ENCODE measurements around the gene TOM1.

Gene TOM1

DNA sequence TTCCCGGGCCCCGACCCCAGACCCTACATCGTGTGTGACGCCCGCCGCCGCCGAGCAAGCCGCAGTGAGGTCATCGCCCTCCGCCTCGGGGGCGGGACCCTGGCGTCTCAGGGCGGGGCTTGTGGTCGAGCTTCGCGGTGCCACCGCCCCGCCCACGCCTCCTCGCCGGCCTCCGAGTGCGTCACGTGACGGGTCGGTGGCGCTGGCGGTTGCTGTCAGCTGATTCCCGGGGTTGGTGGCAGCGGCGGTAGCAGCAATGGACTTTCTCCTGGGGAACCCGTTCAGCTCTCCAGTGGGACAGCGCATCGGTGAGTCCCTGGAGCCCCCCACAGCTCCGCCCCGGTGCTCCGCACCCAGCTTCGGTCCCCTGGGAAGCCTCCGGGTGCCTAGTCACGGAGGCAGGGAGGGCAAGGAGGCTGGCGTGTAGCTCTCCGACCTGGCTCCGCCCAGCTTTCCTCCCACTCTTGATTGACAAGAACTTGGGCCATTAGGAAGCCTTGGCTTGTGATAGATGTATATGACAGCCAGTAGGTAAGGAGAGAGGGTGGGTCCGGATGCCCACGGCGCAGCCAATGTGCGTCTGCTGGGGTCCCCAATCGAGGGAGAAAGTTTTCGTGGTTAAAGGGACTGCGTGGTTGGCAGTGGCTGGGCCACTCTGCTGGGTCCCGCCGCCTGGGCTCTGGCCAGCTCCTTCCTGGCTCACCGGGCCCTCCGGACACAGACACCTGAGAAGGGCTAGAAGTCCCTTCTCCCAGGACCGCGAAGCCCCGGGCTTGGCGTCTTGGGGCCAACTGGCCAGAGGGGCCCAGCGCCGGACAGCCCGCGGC is at the start of gene TOM1:
Gene TOM1 (plus strand): TSS at position 222 of the 827 bp plus-strand sequence. CDS start 35 bp downstream, at position 257.
- DNase-seq = peak; percentile 99

DNA sequence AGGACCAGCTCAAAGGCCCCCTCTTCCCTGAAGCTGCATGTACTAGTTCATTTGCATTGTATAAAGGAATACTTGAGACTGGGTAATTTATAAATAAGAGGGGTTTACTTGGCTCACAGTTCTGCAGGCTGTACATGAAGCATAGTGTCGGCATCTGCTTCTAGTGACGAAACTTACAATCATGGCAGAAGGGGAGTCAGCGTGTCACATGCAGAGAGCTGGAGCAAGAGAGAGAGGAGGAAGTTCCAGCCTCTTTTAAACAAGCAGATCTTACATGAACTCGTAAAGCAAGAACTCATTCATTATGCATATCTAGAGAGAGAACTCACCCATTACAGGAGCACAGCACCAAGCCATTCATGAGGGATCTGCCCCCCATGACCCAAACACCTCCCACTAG is 49.5 kb upstream of the TOM1 start:
- no peak for DNase-seq

DNA sequence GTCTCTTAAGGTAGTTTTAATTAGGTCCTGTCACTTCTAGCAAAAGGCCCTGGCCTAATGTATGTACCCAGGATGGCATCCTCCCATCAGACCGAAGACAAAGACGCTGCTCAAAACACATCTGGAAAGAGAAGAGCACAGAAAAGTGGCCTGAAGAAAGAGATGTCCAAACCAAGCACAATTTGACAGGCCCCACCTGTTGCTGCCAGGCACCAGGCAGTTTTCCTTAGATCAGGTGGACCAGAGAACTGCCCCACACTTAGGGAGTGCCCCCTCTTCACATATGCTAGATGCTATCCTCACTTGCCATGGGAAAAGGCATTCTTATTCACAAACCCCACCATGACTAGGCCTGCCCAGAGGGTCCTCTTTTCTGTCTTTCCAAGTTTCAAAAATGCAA is 45.7 kb upstream of the TOM1 start:
- no peak for DNase-seq

DNA sequence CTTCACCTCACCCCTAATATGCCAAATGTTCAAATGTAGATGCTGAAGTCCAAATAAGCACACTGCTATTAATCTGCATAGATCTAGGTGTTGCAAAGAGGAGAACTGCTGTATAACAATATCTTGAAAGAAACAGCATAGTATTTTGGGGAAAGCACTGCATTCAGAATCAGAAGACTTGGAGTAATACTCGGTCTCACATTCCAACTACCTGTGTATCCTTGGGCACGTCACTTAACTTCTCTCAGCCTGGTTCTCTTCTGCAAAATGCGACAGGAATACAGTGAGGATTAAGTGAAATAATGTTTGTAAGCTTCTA is 42.7 kb upstream of the TOM1 start:
- no peak for DNase-seq

DNA sequence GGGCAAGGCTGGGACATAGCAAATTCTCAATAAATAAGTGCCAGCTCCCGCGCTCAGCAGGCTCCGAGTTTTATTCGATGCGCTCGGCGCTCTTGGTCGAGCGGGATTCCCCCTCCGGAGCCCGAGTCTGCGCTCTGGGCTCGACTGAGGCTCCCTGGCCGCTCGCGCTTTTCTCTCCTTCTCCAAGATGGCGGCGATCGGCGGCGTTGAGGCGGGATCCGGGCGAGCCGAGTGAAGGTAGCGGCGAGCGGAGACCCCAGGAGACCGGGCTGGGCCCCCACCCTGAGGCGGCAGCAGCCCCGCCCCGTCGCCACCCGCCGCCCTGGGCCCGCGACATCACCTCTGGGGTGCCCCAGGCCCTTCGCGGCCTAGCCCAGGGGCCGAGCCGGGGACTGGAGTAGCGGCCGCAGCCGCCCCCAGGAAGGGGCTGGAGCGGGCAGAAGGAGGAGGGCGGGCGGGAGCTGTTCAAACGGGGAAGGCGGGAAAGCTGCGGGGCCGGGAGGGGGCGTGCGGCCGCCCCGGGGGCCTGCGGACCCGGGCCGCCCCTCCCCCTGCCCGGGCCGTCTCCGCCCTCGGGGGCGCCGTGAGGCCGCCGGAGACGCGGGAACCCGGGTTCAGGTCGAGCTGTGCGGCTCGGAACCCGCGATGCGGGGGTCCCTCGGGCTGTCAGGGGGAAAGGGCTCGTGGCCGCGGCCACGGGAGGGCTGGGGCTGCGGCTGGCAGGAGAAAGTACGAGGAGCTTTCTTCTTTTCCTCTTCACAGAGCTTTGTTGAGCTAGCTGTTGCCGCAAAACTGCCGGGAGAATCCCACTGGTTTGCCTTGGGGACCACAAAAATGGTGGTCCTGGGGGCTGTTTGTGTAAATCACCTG is 42.1 kb upstream of the TOM1 start, which contains the start of gene HMGXB4:
Gene HMGXB4 (plus strand): TSS at position 173 of the 870 bp plus-strand sequence. CDS start 4,898 bp downstream, outside the sequence.
- DNase-seq = peak; percentile 91

DNA sequence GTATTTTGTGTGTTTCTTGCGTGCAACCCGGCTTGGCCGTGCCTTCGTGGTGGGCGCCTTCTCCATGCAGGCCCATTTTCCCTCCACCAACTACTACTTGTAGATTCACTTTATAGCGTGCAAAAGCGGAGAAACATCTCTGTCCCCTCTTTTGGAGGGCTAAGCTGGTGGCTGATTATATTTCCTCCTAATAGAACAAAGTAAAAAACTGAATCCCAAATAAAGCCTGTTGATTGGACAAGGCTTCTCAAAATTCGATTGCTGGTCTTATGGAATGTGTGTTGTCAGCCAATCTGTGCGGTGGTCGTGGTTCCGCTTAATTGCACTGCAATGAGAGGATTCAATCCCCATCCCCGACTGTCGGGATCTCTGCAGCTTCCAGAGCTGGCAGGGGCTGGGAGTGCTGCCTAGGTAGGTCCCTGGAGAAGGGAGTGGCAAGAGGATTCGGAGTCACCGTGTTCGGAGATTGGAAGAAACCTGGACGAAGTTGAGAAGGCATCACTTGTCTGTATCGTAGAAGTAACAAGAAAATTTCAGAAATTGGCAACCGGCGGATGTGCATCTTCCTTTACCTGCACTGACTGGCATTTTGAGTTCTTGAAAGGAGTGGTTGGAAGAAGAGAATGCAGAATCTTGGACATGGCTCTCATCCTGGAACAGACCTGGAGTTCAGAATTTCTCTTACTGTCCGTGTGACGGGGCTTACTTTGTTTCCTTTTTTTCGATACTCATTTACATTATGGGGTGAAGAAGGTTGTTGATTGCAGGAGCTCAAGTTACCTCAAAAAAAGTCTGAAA is 41.3 kb upstream of the TOM1 start:
- DNase-seq = no peak

DNA sequence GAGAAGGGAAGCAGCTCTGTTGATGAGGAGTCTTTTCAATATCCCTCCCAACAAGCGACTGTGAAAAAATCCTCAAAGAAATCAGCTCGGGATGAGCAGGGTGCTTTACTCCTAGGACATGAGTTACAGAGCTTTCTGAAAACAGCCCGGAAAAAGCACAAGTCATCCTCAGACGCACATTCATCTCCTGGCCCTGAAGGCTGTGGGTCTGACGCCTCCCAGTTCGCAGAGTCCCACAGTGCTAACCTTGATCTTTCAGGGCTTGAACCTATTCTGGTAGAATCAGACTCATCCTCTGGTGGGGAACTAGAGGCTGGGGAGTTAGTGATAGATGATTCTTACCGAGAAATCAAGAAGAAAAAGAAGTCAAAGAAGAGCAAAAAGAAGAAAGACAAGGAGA is 34.7 kb upstream of the TOM1 start:
- DNase-seq = no peak

DNA sequence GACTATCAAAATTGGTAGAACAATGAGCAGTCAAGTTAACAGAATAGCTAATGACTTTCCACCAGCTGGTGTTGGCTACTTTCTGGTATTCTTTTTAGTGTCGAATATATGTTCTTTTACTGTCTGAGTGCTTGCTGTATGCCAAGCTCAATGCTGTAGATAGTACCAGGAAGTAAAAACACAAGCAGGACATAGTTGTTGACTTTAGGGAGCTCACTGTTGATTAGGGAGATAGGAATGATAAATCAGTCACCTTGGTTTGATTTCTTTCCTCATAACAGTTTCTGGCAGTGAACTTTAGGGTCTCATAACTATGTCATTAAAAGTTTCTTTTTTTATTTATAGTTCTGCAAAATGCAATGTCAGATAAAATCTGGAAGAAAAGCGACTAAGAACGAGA is 33.4 kb upstream of the TOM1 start:
- DNase-seq = no peak

DNA sequence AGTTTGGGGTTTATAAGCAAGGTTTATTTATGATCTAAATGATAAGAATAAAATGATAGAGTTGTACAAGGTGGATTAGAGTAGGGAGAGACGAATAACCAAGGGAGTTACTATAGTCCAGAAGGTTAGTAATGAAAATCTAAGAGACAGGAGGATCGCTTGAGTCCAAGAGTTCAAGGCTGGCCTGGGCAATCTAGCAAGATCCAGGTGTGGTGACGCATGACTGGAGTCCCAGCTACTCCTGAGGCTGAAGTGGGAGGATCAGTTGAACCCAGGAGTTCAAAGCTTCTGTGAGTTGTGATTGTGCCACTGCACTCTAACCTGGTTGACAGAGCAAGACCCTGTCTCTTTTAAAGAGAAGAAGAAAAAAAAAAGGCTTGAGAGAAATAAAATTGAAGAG is 30.1 kb upstream of the TOM1 start:
- no peak for DNase-seq

DNA sequence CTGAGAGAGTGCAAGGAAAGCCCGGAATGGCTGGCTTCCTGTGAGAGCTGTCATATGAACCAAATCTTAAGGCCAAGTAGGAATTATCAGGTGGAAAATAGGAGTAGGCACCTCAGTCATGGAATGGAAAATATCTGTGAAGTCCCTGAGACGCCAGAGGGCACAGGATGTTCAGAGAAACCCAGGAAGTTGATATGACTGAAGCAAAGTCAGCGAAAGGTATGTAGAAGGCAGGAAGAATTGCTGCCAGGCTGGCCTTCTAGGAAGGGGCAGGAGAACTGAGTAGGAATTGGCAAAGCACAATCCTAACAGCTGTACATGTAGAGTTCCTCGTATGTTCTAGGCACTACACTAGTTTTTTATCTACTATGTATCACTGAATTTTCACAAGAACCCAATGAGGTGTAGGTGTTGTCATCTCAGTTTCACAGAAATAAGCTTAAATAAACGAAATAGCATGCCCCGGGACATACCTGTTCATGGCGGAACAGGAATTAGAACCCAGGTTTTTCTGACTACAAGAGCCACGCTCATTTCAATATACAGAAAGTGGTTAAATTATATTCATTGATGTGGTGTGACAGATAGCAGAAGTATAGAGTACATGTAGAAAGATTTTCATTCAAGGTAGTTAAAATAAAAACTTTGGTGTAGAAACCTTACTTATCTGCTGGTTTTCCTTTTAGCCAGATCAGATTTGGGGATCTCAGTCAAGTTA is 25.4 kb upstream of the TOM1 start:
- DNase-seq = no peak

DNA sequence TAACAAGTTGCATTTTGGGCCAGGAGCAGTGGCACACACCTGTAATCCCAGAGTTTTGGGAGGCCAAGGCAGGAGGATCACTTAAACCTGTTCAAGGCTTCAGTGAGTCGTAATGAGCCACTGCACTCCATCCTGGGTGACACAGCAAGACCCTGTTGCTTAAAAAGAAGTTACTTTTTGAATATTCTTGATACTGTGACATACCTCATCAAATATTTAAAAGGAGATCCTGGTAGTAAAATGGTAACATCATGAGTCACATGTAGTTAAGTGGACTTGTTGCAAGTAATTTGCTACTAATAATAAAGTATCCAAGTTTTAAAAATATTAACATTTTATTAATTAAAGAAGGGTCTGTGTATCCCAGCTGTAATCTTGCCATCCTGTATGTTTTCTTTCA is 24.1 kb upstream of the TOM1 start:
- DNase-seq = no peak

DNA sequence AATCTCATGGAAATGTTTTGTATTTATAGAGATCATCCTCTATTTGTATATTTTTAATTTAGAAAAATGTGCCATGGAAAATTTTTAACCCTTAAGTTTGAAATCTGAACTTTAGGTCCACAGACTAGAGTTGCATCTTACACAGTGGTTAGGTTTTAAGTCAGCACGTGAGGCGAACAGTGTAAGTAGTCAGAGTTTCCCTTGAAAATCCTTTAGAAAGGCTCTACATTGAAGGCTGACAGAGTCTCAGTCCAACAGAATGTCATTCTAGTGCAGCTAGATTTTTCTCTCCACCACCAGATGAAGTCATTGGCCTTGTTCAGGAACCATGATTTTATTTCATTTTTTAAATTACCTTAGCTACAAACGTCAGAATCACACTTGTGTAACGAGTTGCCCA is 23.7 kb upstream of the TOM1 start:
- no peak for DNase-seq

DNA sequence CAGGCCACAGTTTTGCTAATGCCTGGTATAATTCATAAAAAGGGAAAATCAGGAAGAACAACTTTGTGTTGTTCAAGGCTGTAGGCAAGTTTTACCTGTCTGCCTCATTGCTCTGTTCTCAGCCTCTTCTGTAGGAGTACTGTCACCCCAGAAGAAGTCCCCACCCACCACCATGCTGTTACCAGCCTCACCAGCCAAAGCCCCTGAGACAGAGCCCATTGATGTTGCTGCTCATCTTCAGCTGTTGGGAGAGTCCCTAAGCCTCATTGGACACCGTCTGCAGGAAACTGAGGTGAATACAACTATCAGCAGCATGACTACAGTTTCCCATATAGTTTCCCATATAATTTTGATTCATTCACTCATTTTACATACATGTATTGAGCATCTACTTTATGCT is 11.6 kb upstream of the TOM1 start:
- DNase-seq = no peak

DNA sequence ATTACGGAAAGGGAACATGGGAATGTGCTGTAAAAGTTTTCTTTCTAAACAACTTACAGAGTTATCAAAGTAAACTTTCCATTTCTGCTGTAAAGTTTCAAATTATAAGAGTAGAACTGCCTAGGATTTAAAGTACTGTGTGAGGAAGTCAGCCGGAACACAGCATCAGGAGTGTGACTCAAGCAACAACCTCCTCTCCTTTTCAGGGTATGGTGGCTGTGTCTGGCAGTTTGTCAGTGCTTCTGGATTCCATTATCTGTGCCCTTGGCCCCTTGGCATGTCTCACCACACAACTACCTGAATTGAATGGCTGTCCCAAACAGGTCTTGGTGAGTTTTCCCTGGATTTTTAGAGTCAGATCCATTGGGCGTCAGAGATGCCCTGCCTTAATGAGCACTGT is 6.9 kb upstream of the TOM1 start:
- no peak for DNase-seq

DNA sequence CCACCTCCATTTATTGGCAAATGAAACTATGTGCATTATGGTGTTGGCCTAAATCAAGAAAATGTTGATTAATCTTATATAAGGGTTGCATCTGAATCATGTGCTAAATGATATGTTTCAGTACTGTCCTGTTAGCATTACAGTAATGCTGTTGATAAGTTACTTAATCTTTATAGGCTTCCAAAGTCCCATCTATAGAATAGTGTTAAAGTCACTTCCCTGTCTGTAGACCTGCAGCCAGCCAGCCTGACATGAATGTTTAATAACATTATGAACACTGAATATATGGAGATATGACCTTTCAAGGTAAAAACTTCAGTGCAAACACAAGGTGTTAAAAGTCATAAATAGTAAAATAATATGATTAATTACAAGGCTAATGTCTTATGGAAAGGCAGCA is 3.6 kb upstream of the TOM1 start:
- DNase-seq = no peak

DNA sequence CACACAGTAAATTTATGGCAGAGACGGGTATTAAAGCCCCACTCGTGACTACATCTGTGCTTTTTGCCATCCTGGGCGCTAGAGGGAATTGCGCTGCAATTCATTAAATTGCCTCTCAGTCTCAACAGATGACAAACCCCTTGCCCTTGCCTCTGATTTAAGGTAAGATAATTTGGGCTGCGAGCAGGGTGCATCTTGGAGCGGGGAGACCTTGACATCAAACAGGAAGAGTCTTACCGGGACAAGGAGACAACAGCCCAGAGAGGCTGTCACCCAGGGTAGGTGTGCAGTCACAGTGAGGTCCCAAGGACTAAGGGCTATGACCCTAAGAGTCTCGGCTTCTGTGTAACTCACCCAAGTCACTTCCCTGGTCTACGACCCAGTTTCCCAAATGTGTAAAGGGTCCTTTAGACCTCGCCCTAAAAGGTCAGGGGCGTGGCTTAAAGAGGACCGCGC is 449 bp upstream of the TOM1 start:
- peak; percentile 71 for DNase-seq

DNA sequence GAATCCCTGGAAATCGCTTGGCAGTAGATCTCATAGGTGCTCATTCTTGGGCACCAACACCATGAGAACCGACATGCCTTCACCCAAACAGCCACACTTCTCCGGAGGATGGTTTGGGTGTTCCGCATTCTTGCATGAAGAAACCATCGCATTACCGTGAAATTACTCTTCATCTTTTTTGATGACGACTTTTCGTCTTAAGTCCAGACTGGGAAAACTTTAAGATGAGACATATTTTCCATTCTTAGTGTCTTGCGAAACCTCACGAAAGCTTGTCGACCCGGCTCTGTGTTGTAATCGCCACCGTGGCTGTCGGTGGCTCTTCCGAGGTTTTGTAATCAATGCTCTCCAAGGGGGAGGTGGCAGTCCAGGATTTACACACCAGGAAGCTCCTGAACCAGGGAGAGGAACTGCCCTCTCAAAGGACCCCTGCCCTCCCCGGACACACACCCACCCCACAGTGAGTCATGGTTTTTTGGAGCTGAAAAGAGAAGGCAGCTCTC is 1.7 kb downstream of the TOM1 start:
- peak; percentile 25 for DNase-seq

DNA sequence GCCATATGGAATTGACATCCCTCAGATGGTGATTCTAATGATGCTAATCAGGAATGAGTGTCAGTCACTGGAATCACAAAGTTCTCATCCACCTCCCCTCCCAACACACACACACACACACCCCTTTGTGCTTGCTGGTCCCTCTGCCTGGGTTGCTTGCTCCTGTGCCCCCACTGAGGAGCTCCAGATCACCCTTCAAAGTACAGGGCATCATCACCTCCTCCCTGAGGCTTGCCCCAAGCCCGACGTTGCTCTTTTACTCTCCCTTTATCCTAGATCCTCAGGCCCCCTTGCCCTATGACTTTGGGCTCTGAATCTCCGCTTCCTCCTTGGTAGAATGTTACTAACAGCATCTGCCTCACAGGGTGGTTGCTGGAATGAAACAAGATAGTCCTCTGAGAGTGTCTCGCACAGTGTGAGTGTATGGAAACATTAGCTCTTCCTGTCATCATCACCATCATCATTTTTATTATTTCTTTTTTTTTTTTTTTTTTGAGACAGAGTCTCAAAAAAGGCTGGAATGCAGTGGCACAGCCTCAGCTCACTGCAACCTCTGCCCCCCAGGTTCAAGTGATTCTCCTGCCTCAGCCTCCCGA is 3.4 kb downstream of the TOM1 start:
- no peak for DNase-seq

DNA sequence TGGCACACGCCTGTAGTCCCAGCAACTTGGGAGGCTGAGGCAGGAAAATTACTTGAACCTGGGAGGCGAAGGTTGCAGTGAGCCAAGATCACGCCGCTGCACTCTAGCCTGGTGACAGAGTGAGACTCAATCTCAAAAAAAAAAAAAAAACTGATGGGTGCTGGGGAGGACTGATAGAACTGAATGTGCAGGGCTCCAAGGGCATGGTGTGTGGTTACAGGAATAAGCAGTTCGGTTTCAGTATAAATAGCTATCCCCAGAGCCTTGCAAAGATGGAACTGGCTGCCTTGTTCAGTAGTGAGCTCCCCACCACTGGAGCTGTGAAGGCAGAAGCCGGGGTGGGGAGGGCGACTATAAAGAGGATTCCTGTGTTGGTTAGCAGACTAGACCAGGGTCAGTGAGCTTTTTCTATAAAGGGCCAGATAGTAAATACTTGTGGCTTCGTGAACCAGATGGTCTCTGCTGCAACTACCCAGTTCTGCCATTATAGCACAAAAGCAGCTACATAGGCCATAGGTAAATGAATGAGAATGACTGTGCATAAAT is 5.9 kb downstream of the TOM1 start:
- no peak for DNase-seq

DNA sequence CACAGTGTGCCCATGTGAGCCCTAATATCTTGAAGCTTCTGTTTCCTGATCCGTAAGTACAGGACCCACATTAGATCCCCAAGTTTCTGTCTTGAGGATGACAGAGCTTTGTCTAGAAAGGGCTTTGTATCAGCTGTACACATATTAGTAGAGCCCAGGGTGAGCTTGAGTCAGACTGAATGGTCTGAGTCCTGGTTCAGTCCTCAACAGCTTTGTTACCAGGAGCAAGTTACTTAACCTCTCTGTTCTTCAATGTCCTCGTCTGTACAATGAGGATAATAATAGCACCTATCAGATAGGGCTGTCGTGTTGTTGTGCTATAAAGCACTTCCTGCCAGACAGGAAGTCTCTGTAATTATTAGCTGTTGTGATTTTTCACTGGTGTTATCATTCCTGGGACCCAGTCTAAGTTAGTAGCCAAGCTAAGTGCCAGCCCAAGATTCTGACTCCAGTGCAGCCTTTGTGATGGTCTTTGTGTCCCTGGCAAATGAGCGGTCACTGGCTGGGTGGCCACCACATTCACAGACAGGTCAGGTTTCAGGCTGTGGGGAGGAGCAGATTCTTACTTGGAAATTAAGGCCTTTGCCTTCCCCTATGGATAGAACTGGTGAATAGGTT is 6.8 kb downstream of the TOM1 start:
- peak; percentile 46 for DNase-seq

DNA sequence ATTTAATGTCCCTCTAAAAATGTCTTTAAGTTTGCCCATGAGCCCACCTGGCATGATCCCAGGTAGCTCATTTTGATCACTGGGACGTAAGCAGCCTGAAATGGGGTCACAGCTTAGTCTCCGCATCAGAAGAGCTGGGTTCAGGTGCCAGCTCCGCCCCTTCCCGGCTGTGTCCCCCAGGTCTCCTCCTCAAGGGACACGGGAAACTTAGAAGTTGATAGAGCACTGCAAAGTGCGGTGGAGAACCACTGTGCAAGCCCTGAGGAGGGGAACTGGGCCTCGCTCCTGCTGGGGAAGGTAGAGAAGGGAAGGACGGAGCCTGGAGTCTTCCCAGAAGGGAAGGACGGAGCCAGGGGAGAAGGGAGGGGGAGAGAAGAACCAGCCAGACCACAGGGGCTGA is 7.7 kb downstream of the TOM1 start:
- no peak for DNase-seq
